Bronchial epithelial cell (primary cell): ENCODE measurements around the gene NEK10. TPM values are rescaled to one million over a fixed set of nuclear protein-coding genes. Genes with fewer than 3 reads are reported as not detected.

Experiments
- DNase-seq: peaks from one replicate; pipeline ENCODE4 v3.0.0-alpha.2; 2010; ENCODE audit warnings: low read depth
- FAIRE-seq: peaks from 2 replicates; lab custom pipeline; 2011; peaks lifted over from hg19 to GRCh38; lab: Jason Lieb, UNC
- H3K27me3 ChIP-seq: 2 replicates; pipeline ENCODE4 v1.5.1; 2011; ENCODE audit warnings: low read length; ENCODE audit not compliant: control insufficient read depth, insufficient read depth
- H3K36me3 ChIP-seq: 2 replicates; pipeline ENCODE4 v1.5.1; 2011; ENCODE audit warnings: low read length; ENCODE audit not compliant: control insufficient read depth, insufficient read depth
- H3K4me3 ChIP-seq: 2 replicates; pipeline ENCODE4 v1.5.1; 2011; ENCODE audit warnings: mild to moderate bottlenecking, low read depth, low read length, control low read depth
- CTCF ChIP-seq: IDR thresholded peaks from 2 replicates; pipeline ENCODE4 v1.5.1; 2011; ENCODE audit warnings: mild to moderate bottlenecking, moderate library complexity, low read length, control low read depth, inconsistent platforms; ENCODE audit not compliant: insufficient read depth, severe bottlenecking
- total RNA-seq: library from RNA; depleted of rRNA; stranded (reverse); fragments of >200 nt; gene quantifications from 2 replicates; pipeline ENCODE4 v1.2.1, GENCODE V29; 2014

The NEK10 gene
- total RNA-seq, 1 donor from 2014 or later: 1.1 TPM

- Histone ChIP-seq H3K4me3 (no peak overlapping the region), H3K36me3 (no peaks in the 10 kb centered on the region)
- no peak for FAIRE-seq
Observed at GRCh38 chr3:27285668-27286067, 83.5 kb downstream of the NEK10 start.

GRCh38 chr3:27281671-27282150 is 87.5 kb downstream of the NEK10 start:
- H3K27me3 ChIP-seq: no peaks in the 10 kb centered on the region
- H3K4me3 ChIP-seq: no peak overlapping the region
- no peaks in the 10 kb centered on the region for H3K36me3 ChIP-seq
- FAIRE-seq (no peak), DNase-seq (no peak)
- no peak for TF ChIP-seq CTCF

More at GRCh38 chr3:27285668-27286067, 83.5 kb downstream of the NEK10 start:
- TF ChIP-seq CTCF: no peak
- no peak for DNase-seq
- no peaks in the 10 kb centered on the region for H3K27me3 ChIP-seq

GRCh38 chr3:27279123-27279522 is 90.1 kb downstream of the NEK10 start:
- peak; percentile 10 for DNase-seq
- peak; percentile 11 for TF ChIP-seq CTCF
- Histone ChIP-seq H3K4me3 (no peak overlapping the region), H3K27me3 (no peaks in the 10 kb centered on the region), H3K36me3 (no peaks in the 10 kb centered on the region)
- FAIRE-seq: no peak

GRCh38 chr3:27278383-27279055 is 90.7 kb downstream of the NEK10 start:
- DNase-seq: no peak
- H3K36me3 ChIP-seq: no peaks in the 10 kb centered on the region
- no peaks in the 10 kb centered on the region for H3K27me3 ChIP-seq
- no peak overlapping the region for H3K4me3 ChIP-seq
- TF ChIP-seq CTCF: no peak
- no peak for FAIRE-seq

GRCh38 chr3:27275441-27275990 is 93.7 kb downstream of the NEK10 start:
- DNase-seq: no peak
- Histone ChIP-seq H3K36me3 (no peaks in the 10 kb centered on the region), H3K27me3 (no peaks in the 10 kb centered on the region), H3K4me3 (no peak overlapping the region)
- no peak for FAIRE-seq
- TF ChIP-seq CTCF: no peak
